ENCODE data around the gene CRADD.

GRCh38 chr12:93804392-93805179, 127.4 kb downstream of the CRADD start:
- TF ChIP-seq CTCF (IDR thresholded peaks at IDR 0.05) (no peak), POLR2A (IDR thresholded peaks at IDR 0.05) (no peak)

All from suprapubic skin (tissue), 3 donors.